NB4 (cell line): ENCODE data around the gene SMIM29.

Experiments used
- MYC ChIP-seq: IDR thresholded peaks from 2 replicates; pipeline ENCODE4 v1.6.1; 2011; ENCODE audit warnings: low read depth, low read length
- POLR2A ChIP-seq: IDR thresholded peaks from 2 replicates; pipeline ENCODE4 v1.6.1; 2011; ENCODE audit warnings: mild to moderate bottlenecking; ENCODE audit not compliant: insufficient read length; ENCODE audit errors: extremely low read depth
- TF ChIP-seq, protein P1 (sequence below): IDR thresholded peaks from one replicate; pipeline ENCODE4 v1.5.1; 2012; ENCODE audit warnings: low read depth, low read length

GRCh38 chr6:34236443-34237315 is 12.1 kb downstream of the SMIM29 start, which contains the start of gene HMGA1:
- TF ChIP-seq, protein P1, sequence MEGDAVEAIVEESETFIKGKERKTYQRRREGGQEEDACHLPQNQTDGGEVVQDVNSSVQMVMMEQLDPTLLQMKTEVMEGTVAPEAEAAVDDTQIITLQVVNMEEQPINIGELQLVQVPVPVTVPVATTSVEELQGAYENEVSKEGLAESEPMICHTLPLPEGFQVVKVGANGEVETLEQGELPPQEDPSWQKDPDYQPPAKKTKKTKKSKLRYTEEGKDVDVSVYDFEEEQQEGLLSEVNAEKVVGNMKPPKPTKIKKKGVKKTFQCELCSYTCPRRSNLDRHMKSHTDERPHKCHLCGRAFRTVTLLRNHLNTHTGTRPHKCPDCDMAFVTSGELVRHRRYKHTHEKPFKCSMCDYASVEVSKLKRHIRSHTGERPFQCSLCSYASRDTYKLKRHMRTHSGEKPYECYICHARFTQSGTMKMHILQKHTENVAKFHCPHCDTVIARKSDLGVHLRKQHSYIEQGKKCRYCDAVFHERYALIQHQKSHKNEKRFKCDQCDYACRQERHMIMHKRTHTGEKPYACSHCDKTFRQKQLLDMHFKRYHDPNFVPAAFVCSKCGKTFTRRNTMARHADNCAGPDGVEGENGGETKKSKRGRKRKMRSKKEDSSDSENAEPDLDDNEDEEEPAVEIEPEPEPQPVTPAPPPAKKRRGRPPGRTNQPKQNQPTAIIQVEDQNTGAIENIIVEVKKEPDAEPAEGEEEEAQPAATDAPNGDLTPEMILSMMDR = no peak
- TF ChIP-seq POLR2A (peak; percentile 66), MYC (peak; percentile 13; the same call in 1 of the 2 replicates)
